Measurements from ENCODE around the gene SYMPK. TPM values are rescaled to one million over a fixed set of nuclear protein-coding genes. Genes with fewer than 3 reads are reported as not detected.

Gene SYMPK
- polyA plus RNA-seq, 1 of the 3 experiments (the other 2 are of a cell fraction), result 92.7 TPM

DNA sequence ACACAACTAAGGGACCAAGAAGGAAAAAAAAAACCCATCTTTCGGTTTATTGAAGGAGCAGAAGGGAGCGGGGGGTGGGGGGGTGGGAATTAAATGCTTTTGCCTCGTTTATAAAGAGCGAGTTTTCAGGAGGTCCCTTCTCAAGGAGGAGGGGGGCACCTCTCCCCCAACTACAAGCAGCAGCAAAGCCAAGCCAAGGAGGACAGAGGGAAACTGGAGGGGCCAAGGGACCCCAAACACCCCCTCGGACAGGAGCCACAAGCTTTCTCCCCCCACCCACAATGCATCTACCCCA is 20.6 kb upstream of the SYMPK start:
- DNase-seq, result no peak
- no peaks in the 10 kb centered on the region for H3K9me3 ChIP-seq

DNA sequence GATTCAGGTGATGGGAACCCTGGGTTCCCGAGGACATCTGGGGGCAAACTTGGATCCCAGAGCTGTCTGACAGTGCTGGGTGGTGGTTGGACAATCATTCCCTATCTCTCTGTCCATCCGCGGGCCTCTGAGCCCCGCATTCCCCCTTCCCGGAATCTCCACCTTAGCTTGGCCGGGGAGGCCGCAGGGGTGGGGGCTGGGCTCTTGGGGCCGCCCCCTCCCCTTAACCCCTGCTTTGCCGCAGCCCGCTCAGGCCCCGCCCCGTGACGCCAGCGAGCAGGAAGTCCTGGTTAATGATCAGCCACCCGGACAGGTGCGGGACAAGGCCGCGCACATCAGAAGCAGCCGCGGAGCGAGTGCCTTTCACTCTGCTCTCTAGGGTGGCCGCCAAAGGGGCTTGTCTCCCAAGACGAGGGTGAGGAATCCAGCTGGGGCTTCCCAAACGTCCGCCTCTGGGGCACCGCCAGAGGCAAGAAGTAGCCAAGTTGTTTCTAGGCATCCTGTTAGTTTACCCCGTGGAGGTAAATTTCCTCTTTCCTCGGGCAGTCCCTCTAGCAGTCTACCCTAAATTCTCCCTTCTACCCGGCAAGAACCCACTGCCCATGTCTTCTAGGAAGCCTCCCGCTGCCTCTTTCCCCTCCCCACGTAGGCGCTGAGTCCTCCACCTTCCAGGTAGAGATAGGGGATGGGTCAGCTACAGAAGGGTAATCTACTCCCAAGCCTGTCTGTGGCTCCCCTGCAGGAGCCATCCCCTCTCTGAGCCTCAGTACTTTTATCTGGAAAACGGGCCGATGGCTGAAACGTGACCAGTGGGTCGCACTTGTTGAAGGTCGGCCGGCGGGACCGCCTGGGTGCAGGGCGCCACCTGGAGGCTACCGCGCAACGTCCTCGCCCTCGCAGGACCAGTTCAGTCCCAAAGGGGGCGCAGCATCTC is 20.0 kb upstream of the SYMPK start:
- 35% methylated on average over 32 of the region's 47 CpGs for WGBS (ENCODE audit: low lambda C conversion rate)
- Histone ChIP-seq H4K20me1 (ENCODE audit: insufficient read depth) (peaks cover 33% of the 10 kb centered on the region), H2AFZ (ENCODE audit: low read depth) (no peak overlapping the region), H3K4me1 (ENCODE audit: control insufficient read depth in 1 of 2, insufficient read depth in 2 of 2, low read depth in 1 of 2, low read length in 1 of 2) (peaks cover 3 to 39% of the 10 kb centered on the region in 2 experiments; a peak in 2 of 4 replicates), H3K9me2 (no peaks in the 10 kb centered on the region), H3K27ac (ENCODE audit: low read depth in 2 of 2, low read length in 1 of 2) (no peak overlapping the region), H3K4me2 (peak overlapping the region; percentile 84; the same call in 1 of the 2 replicates), H3K27me3 (ENCODE audit: insufficient read depth) (no peaks in the 10 kb centered on the region), H3K9ac (no peak overlapping the region), H3K36me3 (replicated peaks in 1 of 2; ENCODE audit: control insufficient read depth in 1 of 2, insufficient read depth in 2 of 2, low read length in 1 of 2) (peaks cover 3 to 25% of the 10 kb centered on the region in 2 experiments), H3F3A (replicated peaks; ENCODE audit: insufficient read depth) (peaks cover 12% of the 10 kb centered on the region), H3K9me3 (no peaks in the 10 kb centered on the region), H3K79me2 (ENCODE audit: insufficient read depth) (peaks cover 29% of the 10 kb centered on the region), H3K4me3 (ENCODE audit: low read depth in 2 of 2, low read length in 1 of 2) (peak overlapping the region; percentile 33 to 57)
- DNase-seq, result peak; percentile 96
- POLR2A ChIA-PET, result interaction anchor here (0.6 to 2.8 kb wide), 5 partner anchors 13 to 66 kb away, joined by 3 to 8 read pairs (median 4); partner anchors contain the start of gene SYMPK
- CTCF ChIA-PET, result interaction anchor here (0.6 to 9.9 kb wide), 26 partner anchors 9 to 472 kb away, joined by 3 to 130 read pairs (median 4); partner anchors contain the start of genes FOXA3, MYPOP, NOVA2 and QPCTL
- TF ChIP-seq SMC3 (IDR thresholded peaks at IDR 0.05; ENCODE audit: low read depth, low read length), result peak; percentile 84
- TF ChIP-seq FOXM1 (IDR thresholded peaks at IDR 0.05; ENCODE audit: low read depth), result no peak
- TF ChIP-seq ELF1 (IDR thresholded peaks at IDR 0.05), result no peak
- TF ChIP-seq, protein P1, sequence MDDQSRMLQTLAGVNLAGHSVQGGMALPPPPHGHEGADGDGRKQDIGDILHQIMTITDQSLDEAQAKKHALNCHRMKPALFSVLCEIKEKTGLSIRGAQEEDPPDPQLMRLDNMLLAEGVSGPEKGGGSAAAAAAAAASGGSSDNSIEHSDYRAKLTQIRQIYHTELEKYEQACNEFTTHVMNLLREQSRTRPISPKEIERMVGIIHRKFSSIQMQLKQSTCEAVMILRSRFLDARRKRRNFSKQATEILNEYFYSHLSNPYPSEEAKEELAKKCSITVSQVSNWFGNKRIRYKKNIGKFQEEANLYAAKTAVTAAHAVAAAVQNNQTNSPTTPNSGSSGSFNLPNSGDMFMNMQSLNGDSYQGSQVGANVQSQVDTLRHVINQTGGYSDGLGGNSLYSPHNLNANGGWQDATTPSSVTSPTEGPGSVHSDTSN (IDR thresholded peaks at IDR 0.05), result no peak
- no peak for TF ChIP-seq YY1 (IDR thresholded peaks at IDR 0.05; ENCODE audit: low read depth)
- no peak for TF ChIP-seq MEF2A (IDR thresholded peaks at IDR 0.05; ENCODE audit: borderline replicate concordance, low read depth)
- TF ChIP-seq, protein P2, sequence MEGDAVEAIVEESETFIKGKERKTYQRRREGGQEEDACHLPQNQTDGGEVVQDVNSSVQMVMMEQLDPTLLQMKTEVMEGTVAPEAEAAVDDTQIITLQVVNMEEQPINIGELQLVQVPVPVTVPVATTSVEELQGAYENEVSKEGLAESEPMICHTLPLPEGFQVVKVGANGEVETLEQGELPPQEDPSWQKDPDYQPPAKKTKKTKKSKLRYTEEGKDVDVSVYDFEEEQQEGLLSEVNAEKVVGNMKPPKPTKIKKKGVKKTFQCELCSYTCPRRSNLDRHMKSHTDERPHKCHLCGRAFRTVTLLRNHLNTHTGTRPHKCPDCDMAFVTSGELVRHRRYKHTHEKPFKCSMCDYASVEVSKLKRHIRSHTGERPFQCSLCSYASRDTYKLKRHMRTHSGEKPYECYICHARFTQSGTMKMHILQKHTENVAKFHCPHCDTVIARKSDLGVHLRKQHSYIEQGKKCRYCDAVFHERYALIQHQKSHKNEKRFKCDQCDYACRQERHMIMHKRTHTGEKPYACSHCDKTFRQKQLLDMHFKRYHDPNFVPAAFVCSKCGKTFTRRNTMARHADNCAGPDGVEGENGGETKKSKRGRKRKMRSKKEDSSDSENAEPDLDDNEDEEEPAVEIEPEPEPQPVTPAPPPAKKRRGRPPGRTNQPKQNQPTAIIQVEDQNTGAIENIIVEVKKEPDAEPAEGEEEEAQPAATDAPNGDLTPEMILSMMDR (IDR thresholded peaks at IDR 0.05), result peak; percentile 99
- TF ChIP-seq, protein P3, sequence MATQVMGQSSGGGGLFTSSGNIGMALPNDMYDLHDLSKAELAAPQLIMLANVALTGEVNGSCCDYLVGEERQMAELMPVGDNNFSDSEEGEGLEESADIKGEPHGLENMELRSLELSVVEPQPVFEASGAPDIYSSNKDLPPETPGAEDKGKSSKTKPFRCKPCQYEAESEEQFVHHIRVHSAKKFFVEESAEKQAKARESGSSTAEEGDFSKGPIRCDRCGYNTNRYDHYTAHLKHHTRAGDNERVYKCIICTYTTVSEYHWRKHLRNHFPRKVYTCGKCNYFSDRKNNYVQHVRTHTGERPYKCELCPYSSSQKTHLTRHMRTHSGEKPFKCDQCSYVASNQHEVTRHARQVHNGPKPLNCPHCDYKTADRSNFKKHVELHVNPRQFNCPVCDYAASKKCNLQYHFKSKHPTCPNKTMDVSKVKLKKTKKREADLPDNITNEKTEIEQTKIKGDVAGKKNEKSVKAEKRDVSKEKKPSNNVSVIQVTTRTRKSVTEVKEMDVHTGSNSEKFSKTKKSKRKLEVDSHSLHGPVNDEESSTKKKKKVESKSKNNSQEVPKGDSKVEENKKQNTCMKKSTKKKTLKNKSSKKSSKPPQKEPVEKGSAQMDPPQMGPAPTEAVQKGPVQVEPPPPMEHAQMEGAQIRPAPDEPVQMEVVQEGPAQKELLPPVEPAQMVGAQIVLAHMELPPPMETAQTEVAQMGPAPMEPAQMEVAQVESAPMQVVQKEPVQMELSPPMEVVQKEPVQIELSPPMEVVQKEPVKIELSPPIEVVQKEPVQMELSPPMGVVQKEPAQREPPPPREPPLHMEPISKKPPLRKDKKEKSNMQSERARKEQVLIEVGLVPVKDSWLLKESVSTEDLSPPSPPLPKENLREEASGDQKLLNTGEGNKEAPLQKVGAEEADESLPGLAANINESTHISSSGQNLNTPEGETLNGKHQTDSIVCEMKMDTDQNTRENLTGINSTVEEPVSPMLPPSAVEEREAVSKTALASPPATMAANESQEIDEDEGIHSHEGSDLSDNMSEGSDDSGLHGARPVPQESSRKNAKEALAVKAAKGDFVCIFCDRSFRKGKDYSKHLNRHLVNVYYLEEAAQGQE (IDR thresholded peaks at IDR 0.05; ENCODE audit: low read depth, low read length), result peak; percentile 33; the same call in 1 of the 2 replicates
- no peak for TF ChIP-seq POLR2AphosphoS5 (IDR thresholded peaks at IDR 0.05; ENCODE audit: low read depth, low read length)
- TF ChIP-seq, protein P4, sequence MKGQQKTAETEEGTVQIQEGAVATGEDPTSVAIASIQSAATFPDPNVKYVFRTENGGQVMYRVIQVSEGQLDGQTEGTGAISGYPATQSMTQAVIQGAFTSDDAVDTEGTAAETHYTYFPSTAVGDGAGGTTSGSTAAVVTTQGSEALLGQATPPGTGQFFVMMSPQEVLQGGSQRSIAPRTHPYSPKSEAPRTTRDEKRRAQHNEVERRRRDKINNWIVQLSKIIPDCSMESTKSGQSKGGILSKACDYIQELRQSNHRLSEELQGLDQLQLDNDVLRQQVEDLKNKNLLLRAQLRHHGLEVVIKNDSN (IDR thresholded peaks at IDR 0.05; ENCODE audit: borderline replicate concordance, low read depth), result no peak
- TF ChIP-seq RCOR1 (IDR thresholded peaks at IDR 0.05; ENCODE audit: low read length), result peak; percentile 64
- peak; percentile 51; the same call in 1 of the 2 replicates for TF ChIP-seq MXI1 (IDR thresholded peaks at IDR 0.05; ENCODE audit: low read depth, low read length)
- TF ChIP-seq, protein P5, sequence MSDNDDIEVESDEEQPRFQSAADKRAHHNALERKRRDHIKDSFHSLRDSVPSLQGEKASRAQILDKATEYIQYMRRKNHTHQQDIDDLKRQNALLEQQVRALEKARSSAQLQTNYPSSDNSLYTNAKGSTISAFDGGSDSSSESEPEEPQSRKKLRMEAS (IDR thresholded peaks at IDR 0.05; ENCODE audit: low read depth), result no peak

More for the DNA sequence above, 20.6 kb upstream of the SYMPK start:
- no peaks in the 10 kb centered on the region for H3K9me2 ChIP-seq
- no peak overlapping the region for H2AFZ ChIP-seq (ENCODE audit: low read depth)
- H3K79me2 ChIP-seq (ENCODE audit: insufficient read depth), result peaks cover 29% of the 10 kb centered on the region
- peaks cover 33% of the 10 kb centered on the region for H4K20me1 ChIP-seq (ENCODE audit: insufficient read depth)
- ChIA-PET POLR2A (no interaction called here), CTCF (interaction anchor here (0.5 to 9.9 kb wide), 11 partner anchors 16 to 601 kb away, joined by 3 to 130 read pairs (median 4); partner anchors contain the start of genes FOXA3, MYPOP, RSPH6A and SYMPK)
- no peak for TF ChIP-seq RCOR1 (IDR thresholded peaks at IDR 0.05; ENCODE audit: low read length)
- TF ChIP-seq RXRA (IDR thresholded peaks at IDR 0.05; ENCODE audit: borderline replicate concordance, low read depth), result no peak
- no peak for TF ChIP-seq SMC3 (IDR thresholded peaks at IDR 0.05; ENCODE audit: low read depth, low read length)
- no peak for TF ChIP-seq TAF1 (IDR thresholded peaks at IDR 0.05; ENCODE audit: borderline replicate concordance, low read depth, low read length)
- no peak for TF ChIP-seq RFX5 (IDR thresholded peaks at IDR 0.05; ENCODE audit: low read length)
- peaks cover 14% of the 10 kb centered on the region for H3F3A ChIP-seq (replicated peaks; ENCODE audit: insufficient read depth)
- 16% methylated on average over 5 of the region's 5 CpGs for WGBS (ENCODE audit: low lambda C conversion rate)
- H3K4me1 ChIP-seq (ENCODE audit: control insufficient read depth in 1 of 2, insufficient read depth in 2 of 2, low read depth in 1 of 2, low read length in 1 of 2), result peaks cover 3 to 39% of the 10 kb centered on the region in 2 experiments; a peak in 2 of 4 replicates
- peaks cover 3 to 25% of the 10 kb centered on the region in 2 experiments for H3K36me3 ChIP-seq (replicated peaks in 1 of 2; ENCODE audit: control insufficient read depth in 1 of 2, insufficient read depth in 2 of 2, low read length in 1 of 2)
- H3K4me3 ChIP-seq (ENCODE audit: low read depth in 2 of 2, low read length in 1 of 2), result peak overlapping the region; percentile 24 to 57; a peak in 3 of 4 replicates
- no peaks in the 10 kb centered on the region for H3K27me3 ChIP-seq (ENCODE audit: insufficient read depth)
- peak overlapping the region; percentile 84; the same call in 1 of the 2 replicates for H3K4me2 ChIP-seq
- H3K27ac ChIP-seq (ENCODE audit: low read depth in 2 of 2, low read length in 1 of 2), result no peak overlapping the region; a peak in 1 of 4 replicates
- no peak overlapping the region for H3K9ac ChIP-seq

Data from SK-N-SH (cell line).